ENCODE data around the gene PAQR5.

PAQR5 gene

GRCh38 chr15:69388260-69388705 lies 89.6 kb downstream of the PAQR5 start:
- no peak overlapping the region for H3K27ac ChIP-seq (ENCODE audit: low read depth, low read length)
- no peaks in the 10 kb centered on the region for H4K20me1 ChIP-seq (ENCODE audit: low read depth, low read length)
- no peaks in the 10 kb centered on the region for H3K36me3 ChIP-seq (ENCODE audit: low read length)
- H3K4me3 ChIP-seq (ENCODE audit: insufficient read depth, low read length, poor library complexity, severe bottlenecking) = no peak overlapping the region
- no peaks in the 10 kb centered on the region for H3K27me3 ChIP-seq (ENCODE audit: low read length)
- TF ChIP-seq CTCF (IDR thresholded peaks at IDR 0.05; ENCODE audit: insufficient read depth, low read length, poor library complexity, severe bottlenecking) (no peak), EZH2phosphoT487 (conservative IDR thresholded peaks at IDR 0.05; ENCODE audit: low read length) (no peak)
- H3K9me3 ChIP-seq (ENCODE audit: insufficient read depth, low read length) = no peaks in the 10 kb centered on the region
- no peaks in the 10 kb centered on the region for H3K79me2 ChIP-seq (ENCODE audit: insufficient read depth, low read length)
- no peak overlapping the region for H3K4me2 ChIP-seq (ENCODE audit: low read depth, low read length, poor library complexity, severe bottlenecking)
- no peak overlapping the region for H2AFZ ChIP-seq (ENCODE audit: low read depth, low read length, severe bottlenecking)
- no peaks in the 10 kb centered on the region for H3K9me2 ChIP-seq (replicated peaks; ENCODE audit: insufficient read depth, low read length)
- no peaks in the 10 kb centered on the region for H3F3A ChIP-seq (ENCODE audit: insufficient read depth)
- no peak overlapping the region for H3K9ac ChIP-seq (ENCODE audit: low read length)

GRCh38 chr15:69389426-69389825 lies 90.7 kb downstream of the PAQR5 start:
- no peaks in the 10 kb centered on the region for H4K20me1 ChIP-seq (ENCODE audit: low read depth, low read length)
- H3K27me3 ChIP-seq (ENCODE audit: low read length) = no peaks in the 10 kb centered on the region
- no peaks in the 10 kb centered on the region for H3F3A ChIP-seq (ENCODE audit: insufficient read depth)
- H3K27ac ChIP-seq (ENCODE audit: low read depth, low read length) = no peak overlapping the region
- no peak overlapping the region for H2AFZ ChIP-seq (ENCODE audit: low read depth, low read length, severe bottlenecking)
- no peaks in the 10 kb centered on the region for H3K79me2 ChIP-seq (ENCODE audit: insufficient read depth, low read length)
- no peak overlapping the region for H3K4me2 ChIP-seq (ENCODE audit: low read depth, low read length, poor library complexity, severe bottlenecking)
- no peak for TF ChIP-seq CTCF (IDR thresholded peaks at IDR 0.05; ENCODE audit: insufficient read depth, low read length, poor library complexity, severe bottlenecking)
- TF ChIP-seq EZH2phosphoT487 (conservative IDR thresholded peaks at IDR 0.05; ENCODE audit: low read length) = no peak
- H3K9ac ChIP-seq (ENCODE audit: low read length) = no peak overlapping the region
- no peaks in the 10 kb centered on the region for H3K36me3 ChIP-seq (ENCODE audit: low read length)
- no peaks in the 10 kb centered on the region for H3K9me2 ChIP-seq (replicated peaks; ENCODE audit: insufficient read depth, low read length)
- no peak overlapping the region for H3K4me3 ChIP-seq (ENCODE audit: insufficient read depth, low read length, poor library complexity, severe bottlenecking)
- no peaks in the 10 kb centered on the region for H3K9me3 ChIP-seq (ENCODE audit: insufficient read depth, low read length)

GRCh38 chr15:69390575-69390974 lies 91.9 kb downstream of the PAQR5 start:
- Histone ChIP-seq H3K4me3 (ENCODE audit: insufficient read depth, low read length, poor library complexity, severe bottlenecking) (no peak overlapping the region), H3K36me3 (ENCODE audit: low read length) (no peaks in the 10 kb centered on the region), H2AFZ (ENCODE audit: low read depth, low read length, severe bottlenecking) (no peak overlapping the region), H3K27me3 (ENCODE audit: low read length) (no peaks in the 10 kb centered on the region), H3K9me3 (ENCODE audit: insufficient read depth, low read length) (no peaks in the 10 kb centered on the region), H3K79me2 (ENCODE audit: insufficient read depth, low read length) (no peaks in the 10 kb centered on the region), H3K9ac (ENCODE audit: low read length) (no peak overlapping the region), H3K9me2 (replicated peaks; ENCODE audit: insufficient read depth, low read length) (no peaks in the 10 kb centered on the region), H3K4me2 (ENCODE audit: low read depth, low read length, poor library complexity, severe bottlenecking) (no peak overlapping the region), H3K27ac (ENCODE audit: low read depth, low read length) (no peak overlapping the region), H4K20me1 (ENCODE audit: low read depth, low read length) (no peaks in the 10 kb centered on the region), H3F3A (ENCODE audit: insufficient read depth) (no peaks in the 10 kb centered on the region)
- TF ChIP-seq EZH2phosphoT487 (conservative IDR thresholded peaks at IDR 0.05; ENCODE audit: low read length) (no peak), CTCF (IDR thresholded peaks at IDR 0.05; ENCODE audit: insufficient read depth, low read length, poor library complexity, severe bottlenecking) (no peak)
